Brain microvascular endothelial cell (primary cell): Measurements from ENCODE around the gene NUDT4.
A peak's percentile ranks its signal among the peaks of the same experiment; 100 is the strongest.
"Not testable (repeated sequence)": the region's sequence is repeated elsewhere in the genome, so short reads cannot be mapped to it uniquely, and the experiment has no call there.

Experiments used
- DNase-seq: peaks from one replicate; pipeline ENCODE4 v3.0.0-alpha.2; 2020
- H3K27ac ChIP-seq: fragments of 250-450 bp; sonication (Bioruptor Pico); 2 replicates; pipeline ENCODE4 v1.5.1; 2020; ENCODE audit warnings: mild to moderate bottlenecking, moderate library complexity
- H3K27me3 ChIP-seq: fragments of 250-450 bp; sonication (Bioruptor Pico); replicated peaks from 2 replicates; pipeline ENCODE4 v1.5.1; 2020; ENCODE audit warnings: mild to moderate bottlenecking
- H3K36me3 ChIP-seq: fragments of 250-450 bp; sonication (Bioruptor Pico); replicated peaks from 2 replicates; pipeline ENCODE4 v1.5.1; 2020; ENCODE audit warnings: mild to moderate bottlenecking
- H3K4me3 ChIP-seq: 2 replicates; pipeline ENCODE4 v1.5.1; 2011; ENCODE audit warnings: low read depth, mild to moderate bottlenecking, control low read depth, low read length, moderate library complexity
- in situ Hi-C: cut with HindIII; loops from 2 replicates; pipeline ENCODE4 v1.10.0; 2017; ENCODE audit warnings: low sequenced_read_pairs, low pct_ligation_motif_present
- TF ChIP-seq, protein P1 (sequence below): IDR thresholded peaks from 2 replicates; pipeline ENCODE4 v1.5.1; 2011; ENCODE audit warnings: low read depth, mild to moderate bottlenecking, moderate library complexity, low read length, control low read depth, inconsistent platforms; ENCODE audit errors: missing control alignments

Gene NUDT4

DNA sequence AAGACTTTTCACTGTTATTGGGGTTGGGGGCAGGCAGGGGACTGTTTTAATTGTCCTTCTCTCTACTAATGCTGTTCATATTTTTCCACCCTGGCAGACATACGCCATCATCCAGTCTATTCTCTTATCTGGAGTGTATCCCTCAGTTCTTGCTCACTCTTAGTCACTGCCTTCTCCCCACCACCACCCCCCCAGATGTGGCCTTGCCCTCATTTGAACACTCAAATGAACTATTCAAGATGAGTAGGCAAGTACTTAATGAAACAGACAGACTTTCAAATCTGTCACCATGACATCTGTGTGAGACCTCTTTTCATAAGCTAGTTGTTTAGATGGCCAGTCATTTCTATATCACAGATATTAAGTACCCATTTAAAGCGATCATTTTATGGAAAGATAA is 10.1 kb downstream of the NUDT4 start:
- Histone ChIP-seq H3K4me3 (no peak overlapping the region), H3K36me3 (no peaks in the 10 kb centered on the region), H3K27ac (peak overlapping the region; percentile 59), H3K27me3 (no peaks in the 10 kb centered on the region)
- DNase-seq = peak; percentile 73
- TF ChIP-seq, protein P1, sequence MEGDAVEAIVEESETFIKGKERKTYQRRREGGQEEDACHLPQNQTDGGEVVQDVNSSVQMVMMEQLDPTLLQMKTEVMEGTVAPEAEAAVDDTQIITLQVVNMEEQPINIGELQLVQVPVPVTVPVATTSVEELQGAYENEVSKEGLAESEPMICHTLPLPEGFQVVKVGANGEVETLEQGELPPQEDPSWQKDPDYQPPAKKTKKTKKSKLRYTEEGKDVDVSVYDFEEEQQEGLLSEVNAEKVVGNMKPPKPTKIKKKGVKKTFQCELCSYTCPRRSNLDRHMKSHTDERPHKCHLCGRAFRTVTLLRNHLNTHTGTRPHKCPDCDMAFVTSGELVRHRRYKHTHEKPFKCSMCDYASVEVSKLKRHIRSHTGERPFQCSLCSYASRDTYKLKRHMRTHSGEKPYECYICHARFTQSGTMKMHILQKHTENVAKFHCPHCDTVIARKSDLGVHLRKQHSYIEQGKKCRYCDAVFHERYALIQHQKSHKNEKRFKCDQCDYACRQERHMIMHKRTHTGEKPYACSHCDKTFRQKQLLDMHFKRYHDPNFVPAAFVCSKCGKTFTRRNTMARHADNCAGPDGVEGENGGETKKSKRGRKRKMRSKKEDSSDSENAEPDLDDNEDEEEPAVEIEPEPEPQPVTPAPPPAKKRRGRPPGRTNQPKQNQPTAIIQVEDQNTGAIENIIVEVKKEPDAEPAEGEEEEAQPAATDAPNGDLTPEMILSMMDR = no peak
- in situ Hi-C loops = loop anchor here (25.0 kb wide), 1 partner anchor 375 kb away; no protein-coding TSS in a partner anchor

DNA sequence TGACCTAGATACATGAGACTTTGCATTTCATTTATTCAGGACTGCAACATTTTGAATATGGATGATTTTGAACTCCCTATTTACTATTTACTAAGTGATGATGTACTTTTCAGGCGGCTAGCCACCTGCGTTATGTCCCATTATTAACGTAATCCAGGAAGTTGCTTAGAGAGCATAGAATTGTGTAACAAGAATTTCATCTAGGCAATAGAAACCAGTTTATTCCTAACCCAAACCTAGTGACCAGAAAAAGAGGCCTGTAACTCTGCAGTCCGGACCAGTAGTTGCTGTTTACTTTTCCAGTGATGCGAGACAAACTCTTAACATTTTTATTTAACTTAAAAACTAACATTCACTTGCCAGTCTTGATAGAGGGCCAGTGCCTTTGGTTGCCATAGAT is 12.3 kb downstream of the NUDT4 start:
- Histone ChIP-seq H3K27me3 (no peaks in the 10 kb centered on the region), H3K4me3 (no peak overlapping the region), H3K36me3 (peaks cover 3% of the 10 kb centered on the region), H3K27ac (no peak overlapping the region)
- TF ChIP-seq, protein P1 = no peak
- no peak for DNase-seq
- in situ Hi-C loops = loop anchor here (25.0 kb wide), 1 partner anchor 378 kb away; no protein-coding TSS in a partner anchor

DNA sequence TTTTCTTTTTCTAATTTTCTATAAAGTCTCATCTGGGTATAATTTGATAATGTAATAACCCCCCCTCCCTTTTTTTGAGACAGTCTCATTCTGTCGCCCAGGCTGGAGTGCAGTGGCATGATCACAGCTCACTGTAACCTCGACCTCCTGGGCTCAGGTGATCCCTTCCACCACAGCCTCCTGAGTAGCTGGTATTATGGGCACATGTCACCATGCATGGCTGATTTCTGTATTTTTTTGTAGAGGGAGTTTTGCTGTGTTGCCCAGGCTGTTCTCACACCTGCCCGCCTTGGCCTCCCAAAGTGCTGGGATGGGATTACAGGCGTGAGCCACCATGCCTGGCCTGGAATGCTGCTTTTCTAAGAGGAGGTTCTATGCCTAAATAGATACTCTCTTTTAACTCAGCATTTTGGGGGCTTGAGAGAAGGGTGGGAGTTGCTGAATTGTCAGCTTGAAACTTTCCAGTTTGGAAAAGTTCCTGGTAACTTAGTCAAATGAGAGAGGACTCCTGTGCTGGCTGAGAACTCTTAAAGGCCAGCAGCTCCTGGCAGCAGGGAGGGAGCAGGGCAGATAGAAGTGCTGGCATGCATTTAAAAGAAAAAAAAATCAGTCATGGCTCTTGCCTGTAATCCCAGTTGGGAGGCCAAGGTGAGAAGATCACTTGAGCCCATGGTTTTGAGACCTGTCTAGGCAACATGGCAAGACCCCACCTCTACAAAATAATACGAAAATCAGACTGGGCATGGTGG is 13.0 kb downstream of the NUDT4 start:
- H3K27me3 ChIP-seq = no peaks in the 10 kb centered on the region
- H3K36me3 ChIP-seq = peaks cover 9% of the 10 kb centered on the region
- in situ Hi-C loops = loop anchor here (25.0 kb wide), 1 partner anchor 378 kb away; no protein-coding TSS in a partner anchor
- DNase-seq = no peak
- TF ChIP-seq, protein P1 = no peak
- no peak overlapping the region for H3K27ac ChIP-seq
- no peak overlapping the region for H3K4me3 ChIP-seq

DNA sequence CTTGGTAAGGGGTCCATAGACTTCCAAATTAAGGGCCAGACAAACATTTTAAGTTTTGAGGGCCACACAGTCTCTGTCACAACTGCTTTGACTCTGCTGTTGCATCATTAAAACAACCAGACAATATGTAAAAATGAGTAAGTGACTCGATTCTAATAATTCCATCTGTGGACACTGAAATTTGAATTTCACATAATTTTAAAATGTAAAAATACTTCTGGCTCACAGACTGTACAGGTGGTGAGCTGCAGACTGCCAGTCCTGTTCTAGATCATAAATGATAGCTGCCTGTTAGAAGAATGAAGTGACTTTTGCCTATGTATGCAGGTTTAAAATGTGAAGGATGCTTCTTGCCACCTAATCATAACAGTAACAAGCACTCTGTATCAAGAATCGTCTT is 15.7 kb downstream of the NUDT4 start:
- Histone ChIP-seq H3K27me3 (no peaks in the 10 kb centered on the region), H3K4me3 (no peak overlapping the region), H3K36me3 (peaks cover 20% of the 10 kb centered on the region), H3K27ac (no peak overlapping the region)
- DNase-seq = no peak
- in situ Hi-C loops = loop anchor here (25.0 kb wide), 1 partner anchor 381 kb away; no protein-coding TSS in a partner anchor
- TF ChIP-seq, protein P1 = no peak

DNA sequence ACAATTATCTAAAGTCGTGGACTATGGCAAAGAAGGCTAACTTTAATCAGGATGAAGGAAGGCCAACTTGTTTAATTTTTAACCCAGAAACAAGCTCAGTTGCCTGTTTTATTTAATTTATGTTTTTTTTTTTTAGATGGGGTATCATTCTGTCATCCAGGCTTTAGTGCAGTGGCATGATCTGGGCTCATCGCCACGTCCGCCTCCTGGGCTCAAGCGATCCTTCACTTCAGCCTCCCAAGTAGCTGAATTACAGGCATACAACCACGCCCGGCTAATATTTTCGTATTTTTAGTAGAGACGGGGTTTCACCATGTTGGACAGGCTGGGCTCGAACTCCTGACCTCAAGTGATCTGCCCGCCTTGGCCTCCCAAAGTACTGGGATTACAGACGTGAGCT is 19.7 kb downstream of the NUDT4 start:
- Histone ChIP-seq H3K27ac (no peak overlapping the region), H3K27me3 (no peaks in the 10 kb centered on the region), H3K4me3 (no peak overlapping the region), H3K36me3 (peaks cover 29% of the 10 kb centered on the region)
- in situ Hi-C loops = loop anchor here (25.0 kb wide), 1 partner anchor 385 kb away; no protein-coding TSS in a partner anchor
- TF ChIP-seq, protein P1 = no peak
- no peak for DNase-seq

DNA sequence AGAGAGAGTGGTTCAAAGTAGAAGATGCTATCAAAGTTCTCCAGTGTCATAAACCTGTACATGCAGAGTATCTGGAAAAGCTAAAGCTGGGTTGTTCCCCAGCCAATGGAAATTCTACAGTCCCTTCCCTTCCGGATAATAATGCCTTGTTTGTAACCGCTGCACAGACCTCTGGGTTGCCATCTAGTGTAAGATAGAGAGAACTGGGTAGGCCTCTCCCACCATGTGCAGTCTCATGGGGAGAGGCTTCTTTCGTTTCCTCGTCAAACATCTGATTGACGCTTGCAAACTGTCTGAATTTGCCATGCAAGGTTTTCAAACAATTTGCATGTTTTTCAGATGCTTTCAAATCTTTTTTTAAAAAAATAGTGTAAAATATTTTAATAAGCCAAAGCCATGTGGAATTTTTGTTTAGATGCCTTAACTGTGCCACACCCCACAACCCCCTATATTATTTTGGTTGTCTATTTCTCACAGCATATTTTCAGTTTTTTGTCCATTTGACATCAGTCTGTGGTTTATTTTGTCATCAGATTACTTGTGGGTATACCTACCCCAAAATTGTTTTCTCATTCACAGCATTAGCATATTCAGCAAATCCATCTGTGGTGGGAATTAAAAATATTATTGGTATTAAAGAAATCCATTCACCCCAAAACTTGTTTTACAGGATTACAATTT is 21.6 kb downstream of the NUDT4 start:
- not testable (repeated sequence) for H3K4me3 ChIP-seq, H3K27me3 ChIP-seq, H3K27ac ChIP-seq, DNase-seq
- in situ Hi-C loops = loop anchor here (25.0 kb wide), 1 partner anchor 387 kb away; no protein-coding TSS in a partner anchor
- peaks cover 41% of the 10 kb centered on the region for H3K36me3 ChIP-seq
